ENCODE results near the gene RNF39.
"Not testable (repeated sequence)": the region's sequence is repeated elsewhere in the genome, so short reads cannot be mapped to it uniquely, and the experiment has no call there.

Gene RNF39

DNA sequence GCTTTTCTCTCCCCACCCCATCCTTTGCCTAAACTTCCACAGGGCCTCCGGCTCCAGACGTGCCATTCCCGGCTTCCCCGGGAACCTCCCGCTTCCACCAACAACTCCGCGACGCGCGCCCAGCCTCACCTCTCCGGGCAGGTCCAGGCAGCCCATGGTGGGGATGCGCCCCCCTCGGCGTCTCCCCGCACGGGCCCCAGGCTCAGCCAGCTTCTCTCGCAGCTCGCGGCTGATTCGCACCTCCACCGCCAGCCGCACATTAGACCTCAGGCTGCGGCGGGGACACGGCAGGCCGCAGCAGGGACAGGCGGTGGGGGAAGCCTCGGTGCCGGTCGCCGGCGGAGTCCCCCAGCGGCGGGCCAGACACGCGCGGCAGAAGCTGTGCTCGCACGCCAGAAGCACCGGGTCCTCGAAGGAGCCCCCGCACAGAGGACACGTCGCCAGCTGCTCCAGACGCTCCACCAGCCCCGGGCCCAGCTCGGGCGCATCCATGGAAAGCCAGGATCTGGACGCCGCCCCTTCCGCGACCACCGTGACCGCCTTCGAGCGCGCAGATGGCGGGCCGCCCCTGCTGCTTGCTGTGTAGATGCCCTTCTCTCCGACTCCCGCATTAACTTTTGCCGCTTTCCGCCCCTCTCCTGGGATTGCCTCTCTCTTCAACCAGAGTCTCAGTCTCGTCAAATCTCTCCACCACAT is at the start of gene RNF39:
RNF39 (minus strand) TSS at position 676 of the 696 bp plus-strand sequence; CDS start at position 492, 184 bp downstream.
- peak; percentile 59 for DNase-seq (ENCODE audit: low spot score)

GRCh38 chr6:30122515-30122914 is 46.9 kb upstream of the RNF39 start:
- DNase-seq (ENCODE audit: low spot score): no peak

GRCh38 chr6:30121446-30122366 is 46.1 kb upstream of the RNF39 start:
- DNase-seq (ENCODE audit: low spot score): no peak

DNA sequence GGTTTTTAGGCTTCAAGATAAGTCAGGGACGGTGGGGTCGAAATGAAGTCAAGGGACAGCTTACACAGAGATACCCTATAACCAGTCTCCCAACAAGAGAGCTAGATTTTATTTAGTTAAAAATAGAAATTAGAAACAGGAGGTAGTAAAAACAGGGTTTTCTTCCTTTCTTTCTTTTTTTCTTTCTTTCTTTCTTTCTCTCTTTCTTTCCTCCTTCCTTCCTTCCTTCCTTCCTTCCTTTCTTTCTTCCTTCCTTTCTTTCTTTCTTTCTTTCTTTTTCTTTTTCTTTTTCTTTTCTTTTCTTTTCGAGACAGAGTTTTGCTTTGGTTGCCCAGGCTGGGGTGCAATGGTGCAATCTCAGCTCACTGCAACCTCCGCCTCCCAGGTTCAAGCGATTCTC is 43.1 kb upstream of the RNF39 start:
- not testable (repeated sequence) for DNase-seq (ENCODE audit: low spot score)

DNA sequence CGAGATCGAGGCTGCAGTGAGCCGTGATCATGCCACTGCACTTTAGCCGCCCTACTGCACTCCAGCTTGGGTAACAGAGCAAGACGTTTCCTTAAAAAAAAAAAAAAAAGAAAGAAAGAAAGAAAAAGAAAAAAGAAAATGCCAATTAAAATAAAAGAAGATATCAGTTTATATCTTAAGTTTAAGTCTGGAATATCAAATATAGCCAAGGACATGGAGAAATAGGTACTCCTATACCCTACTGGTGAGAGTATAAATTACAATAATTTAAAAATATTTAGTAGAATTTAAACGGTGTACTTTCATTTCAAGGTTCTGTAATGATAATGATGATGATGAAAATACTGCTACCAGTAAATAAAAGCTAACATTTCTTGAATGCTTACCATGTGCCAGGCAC is 41.2 kb upstream of the RNF39 start:
- DNase-seq (ENCODE audit: low spot score): no peak

- DNase-seq (ENCODE audit: low spot score): no peak
Measured at GRCh38 chr6:30113841-30114240, 38.3 kb upstream of the RNF39 start.

- DNase-seq (ENCODE audit: low spot score): no peak
Measured at GRCh38 chr6:30113003-30113759, 37.6 kb upstream of the RNF39 start, which contains the start of gene TRIM31. Gene TRIM31 (minus strand): TSS chr6:30113090. CDS start chr6:30112805, 285 bp downstream.

GRCh38 chr6:30112402-30112994 is 36.9 kb upstream of the RNF39 start:
- DNase-seq (ENCODE audit: low spot score): no peak

DNA sequence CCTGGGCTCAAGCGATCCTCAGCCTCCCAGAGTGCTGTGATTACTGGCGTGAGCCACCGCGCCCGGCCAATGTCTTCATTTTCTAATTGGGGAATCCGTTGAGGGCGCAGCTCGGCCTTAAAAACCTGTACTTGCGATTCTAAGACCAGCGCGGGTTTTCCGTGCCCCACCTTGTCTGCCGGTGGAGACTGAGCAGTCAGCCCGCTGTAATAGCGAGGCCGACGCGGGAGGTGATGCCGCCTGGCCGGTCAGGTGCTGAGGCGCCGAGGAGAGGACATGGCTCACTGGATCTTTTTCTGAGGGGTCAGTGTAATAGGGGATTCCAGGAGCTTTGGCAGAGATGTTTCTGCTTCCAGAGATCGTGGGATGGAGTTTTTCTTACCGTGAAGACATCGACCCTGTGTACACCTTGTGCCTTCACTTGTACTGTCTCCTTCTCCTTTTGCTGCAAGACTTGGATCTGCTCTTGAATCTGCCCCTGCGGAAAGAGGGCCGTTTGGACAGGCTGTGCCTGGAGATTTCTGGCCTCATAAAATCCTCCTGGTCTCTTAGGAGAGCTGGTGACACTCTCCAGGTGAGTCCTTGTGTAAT is 35.8 kb upstream of the RNF39 start:
- no peak for DNase-seq (ENCODE audit: low spot score)

DNA sequence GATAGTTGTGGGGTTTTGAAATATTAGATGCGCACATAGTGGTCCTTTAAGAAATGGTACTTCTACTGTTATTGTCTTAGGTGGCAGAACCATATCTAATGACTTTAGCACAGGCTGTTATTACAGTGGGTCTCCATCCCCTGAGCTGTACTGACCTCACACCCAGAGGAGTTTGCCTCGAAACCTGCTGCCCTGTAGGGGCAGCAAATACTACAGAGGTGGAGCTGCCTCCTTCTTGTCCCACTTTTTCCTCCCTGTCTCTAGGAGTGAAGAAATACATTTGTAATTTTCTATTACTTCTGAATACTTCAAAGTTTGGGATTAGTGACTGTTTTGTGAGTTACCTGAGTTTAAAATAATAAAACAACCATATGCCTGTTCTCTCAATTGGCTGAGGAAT is 29.1 kb upstream of the RNF39 start:
- DNase-seq (ENCODE audit: low spot score): no peak

GRCh38 chr6:30103872-30104179 is 28.3 kb upstream of the RNF39 start:
- no peak for DNase-seq (ENCODE audit: low spot score)

- peak; percentile 87 for DNase-seq (ENCODE audit: low spot score)
Measured at GRCh38 chr6:30102970-30103871, 27.7 kb upstream of the RNF39 start.

GRCh38 chr6:30102414-30102969 is 26.9 kb upstream of the RNF39 start:
- DNase-seq (ENCODE audit: low spot score): no peak

- DNase-seq (ENCODE audit: low spot score): peak; percentile 88
Measured at GRCh38 chr6:30101444-30102413, 26.2 kb upstream of the RNF39 start.

GRCh38 chr6:30100585-30101443 is 25.2 kb upstream of the RNF39 start:
- DNase-seq (ENCODE audit: low spot score): peak; percentile 56

DNA sequence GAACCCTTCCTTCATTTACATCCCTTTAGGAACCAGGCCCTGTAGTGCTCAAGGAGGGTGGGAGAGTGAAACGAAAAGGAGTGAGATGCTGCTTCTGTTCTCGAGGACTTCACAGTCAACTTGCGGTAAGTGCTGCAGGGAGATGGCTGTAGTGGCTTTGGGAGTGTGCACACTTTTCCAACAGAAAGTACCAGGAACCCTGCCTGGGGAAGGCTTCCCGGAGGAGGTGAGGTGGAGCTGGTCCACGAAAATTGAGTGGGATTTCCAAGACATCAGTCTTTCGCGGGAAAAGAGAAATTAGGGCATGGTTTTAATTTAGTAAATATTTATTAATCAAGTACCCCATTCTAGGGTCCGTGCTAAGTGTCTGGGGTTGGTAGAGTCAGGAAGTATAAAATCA is 24.6 kb upstream of the RNF39 start:
- no peak for DNase-seq (ENCODE audit: low spot score)

DNA sequence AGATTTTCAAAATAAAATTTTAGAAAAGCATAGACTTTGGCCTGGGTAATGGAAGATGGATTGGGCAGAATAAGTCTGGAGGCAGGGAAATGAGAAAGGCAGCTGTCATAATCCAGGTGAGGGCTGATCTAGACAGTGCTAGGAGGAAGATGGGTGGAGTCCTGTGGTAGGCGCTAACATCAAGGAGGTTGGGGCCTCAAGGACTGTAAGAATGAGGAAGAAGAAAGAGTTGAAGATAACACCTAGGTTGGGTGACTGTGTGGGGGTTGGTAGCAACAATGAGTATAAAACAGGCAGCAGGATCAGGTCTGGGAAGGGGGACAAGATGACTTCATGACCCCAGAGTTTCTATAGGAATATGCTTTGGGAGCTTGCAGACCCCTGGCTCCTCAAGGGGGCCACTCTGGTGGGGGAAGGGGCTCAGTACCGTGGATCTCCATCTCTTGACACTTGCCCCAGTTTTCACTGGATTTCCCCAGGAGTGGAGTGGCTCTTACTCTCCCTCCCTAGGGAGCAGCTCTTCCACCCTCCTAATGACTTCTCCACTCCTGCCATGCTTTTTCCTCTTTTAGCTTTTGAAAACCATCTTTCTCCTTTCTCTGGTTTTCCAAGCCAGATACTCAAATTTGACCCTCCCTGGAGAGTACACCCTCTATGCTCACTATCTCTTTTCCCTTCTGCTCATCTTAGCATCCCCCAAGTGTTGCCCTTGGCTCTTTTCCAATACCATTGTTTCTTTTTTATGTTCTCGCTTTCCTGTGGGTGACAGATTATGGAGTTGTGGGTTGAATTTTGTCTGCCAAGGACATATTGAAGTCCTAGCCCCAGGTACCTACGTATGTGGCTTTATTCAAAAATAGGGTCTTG is 22.6 kb upstream of the RNF39 start:
- no peak for DNase-seq (ENCODE audit: low spot score)

Measured in ecto neural progenitor cell (in vitro differentiated cells).